ENCODE data around the gene BANK1. TPM values are rescaled to one million over a fixed set of nuclear protein-coding genes. Genes with fewer than 3 reads are reported as not detected.

The BANK1 gene
- total RNA-seq, 1 experiment from 2014 or later: 2.4 TPM

- no peaks in the 10 kb centered on the region for H3K79me2 ChIP-seq (ENCODE audit: insufficient read depth, low read length)
- no peaks in the 10 kb centered on the region for H3K36me3 ChIP-seq (ENCODE audit: control insufficient read depth in 1 of 2, insufficient read depth in 2 of 2, low read length in 2 of 2)
- no peak overlapping the region for H2AFZ ChIP-seq (ENCODE audit: low read depth, low read length, poor library complexity, severe bottlenecking)
- H3K9me2 ChIP-seq (ENCODE audit: insufficient read depth): no peaks in the 10 kb centered on the region; the same call in 1 of the 2 replicates
- H4K20me1 ChIP-seq (ENCODE audit: insufficient read depth): no peaks in the 10 kb centered on the region
- no peak for DNase-seq (ENCODE audit: low read depth, low spot score)
- ChIA-PET CTCF (no interaction called here), POLR2A (no interaction called here), RAD21 (ENCODE audit: low non-redundant PET in 1 of 2, low total read pairs in 2 of 2, uncharacterized antibody in 2 of 2, unreplicated experiment in 2 of 2) (no interaction called here)
- ATAC-seq: no peak
- no peak overlapping the region for H3K4me3 ChIP-seq (replicated peaks in 1 of 2; ENCODE audit: low read depth in 1 of 2, low read length in 2 of 2)
- no peak overlapping the region for H3K9ac ChIP-seq (ENCODE audit: low read length)
- H3K9me3 ChIP-seq (ENCODE audit: control insufficient read depth in 1 of 2, insufficient read depth in 1 of 2, low read depth in 1 of 2, low read length in 2 of 2): no peaks in the 10 kb centered on the region
- BruUV-seq (replicated peaks): no TSS peak
- intact Hi-C loops (cut with micrococcal nuclease): no loop called here
- no peak overlapping the region for H3K4me2 ChIP-seq (ENCODE audit: low read length)
- no peaks in the 10 kb centered on the region for H3K4me1 ChIP-seq (ENCODE audit: control insufficient read depth in 1 of 2, insufficient read depth in 2 of 2, low read length in 2 of 2)
- H3K27me3 ChIP-seq (ENCODE audit: insufficient read depth, low read length): no peaks in the 10 kb centered on the region
- TF ChIP-seq FOSL1 (IDR thresholded peaks at IDR 0.05; ENCODE audit: low read depth) (no peak), EGR1 (IDR thresholded peaks at IDR 0.05; ENCODE audit: low read depth) (no peak), ZBTB33 (IDR thresholded peaks at IDR 0.05; ENCODE audit: extremely low read depth, insufficient replicate concordance, low read length) (no peak), RAD21 (IDR thresholded peaks at IDR 0.05; ENCODE audit: low read depth) (no peak), EZH2 (IDR thresholded peaks at IDR 0.05) (no peak), JUND (IDR thresholded peaks at IDR 0.05) (no peak), ATF3 (IDR thresholded peaks at IDR 0.05) (no peak), SIN3A (IDR thresholded peaks at IDR 0.05; ENCODE audit: low read depth) (no peak), CTCF (IDR thresholded peaks at IDR 0.05 in 2 of 3, conservative IDR thresholded peaks at IDR 0.05 in 1 of 3; ENCODE audit: borderline replicate concordance in 1 of 3, insufficient read depth in 1 of 3, low read depth in 2 of 3, low read length in 2 of 3) (no peak), YY1 (IDR thresholded peaks at IDR 0.05; ENCODE audit: extremely low read depth, insufficient replicate concordance, low read depth, low read length) (no peak), CBX3 (IDR thresholded peaks at IDR 0.05; ENCODE audit: low read depth) (no peak), POLR2AphosphoS5 (IDR thresholded peaks at IDR 0.05; ENCODE audit: low read depth, low read length) (no peak), CEBPB (IDR thresholded peaks at IDR 0.05; ENCODE audit: low read depth) (no peak), EZH2phosphoT487 (IDR thresholded peaks at IDR 0.05; ENCODE audit: borderline replicate concordance) (no peak), POLR2A (IDR thresholded peaks at IDR 0.05; ENCODE audit: borderline replicate concordance, extremely low read depth, insufficient read depth, insufficient read length) (no peak), ZNF274 (IDR thresholded peaks at IDR 0.05; ENCODE audit: low read depth, low read length) (no peak), TCF7L2 (IDR thresholded peaks at IDR 0.05; ENCODE audit: borderline replicate concordance, extremely low read depth, insufficient read depth, insufficient read length) (no peak), ZFX (IDR thresholded peaks at IDR 0.05) (no peak)
- TF ChIP-seq, protein P1, sequence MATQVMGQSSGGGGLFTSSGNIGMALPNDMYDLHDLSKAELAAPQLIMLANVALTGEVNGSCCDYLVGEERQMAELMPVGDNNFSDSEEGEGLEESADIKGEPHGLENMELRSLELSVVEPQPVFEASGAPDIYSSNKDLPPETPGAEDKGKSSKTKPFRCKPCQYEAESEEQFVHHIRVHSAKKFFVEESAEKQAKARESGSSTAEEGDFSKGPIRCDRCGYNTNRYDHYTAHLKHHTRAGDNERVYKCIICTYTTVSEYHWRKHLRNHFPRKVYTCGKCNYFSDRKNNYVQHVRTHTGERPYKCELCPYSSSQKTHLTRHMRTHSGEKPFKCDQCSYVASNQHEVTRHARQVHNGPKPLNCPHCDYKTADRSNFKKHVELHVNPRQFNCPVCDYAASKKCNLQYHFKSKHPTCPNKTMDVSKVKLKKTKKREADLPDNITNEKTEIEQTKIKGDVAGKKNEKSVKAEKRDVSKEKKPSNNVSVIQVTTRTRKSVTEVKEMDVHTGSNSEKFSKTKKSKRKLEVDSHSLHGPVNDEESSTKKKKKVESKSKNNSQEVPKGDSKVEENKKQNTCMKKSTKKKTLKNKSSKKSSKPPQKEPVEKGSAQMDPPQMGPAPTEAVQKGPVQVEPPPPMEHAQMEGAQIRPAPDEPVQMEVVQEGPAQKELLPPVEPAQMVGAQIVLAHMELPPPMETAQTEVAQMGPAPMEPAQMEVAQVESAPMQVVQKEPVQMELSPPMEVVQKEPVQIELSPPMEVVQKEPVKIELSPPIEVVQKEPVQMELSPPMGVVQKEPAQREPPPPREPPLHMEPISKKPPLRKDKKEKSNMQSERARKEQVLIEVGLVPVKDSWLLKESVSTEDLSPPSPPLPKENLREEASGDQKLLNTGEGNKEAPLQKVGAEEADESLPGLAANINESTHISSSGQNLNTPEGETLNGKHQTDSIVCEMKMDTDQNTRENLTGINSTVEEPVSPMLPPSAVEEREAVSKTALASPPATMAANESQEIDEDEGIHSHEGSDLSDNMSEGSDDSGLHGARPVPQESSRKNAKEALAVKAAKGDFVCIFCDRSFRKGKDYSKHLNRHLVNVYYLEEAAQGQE (IDR thresholded peaks at IDR 0.05; ENCODE audit: low read depth): no peak
- no peak overlapping the region for H3K27ac ChIP-seq (ENCODE audit: low read depth, low read length)
Measured at GRCh38 chr4:102027961-102028360, 237.4 kb downstream of the BANK1 start.

Measured in HCT116 (cell line).